ENCODE data around the gene NECTIN1. TPM values are rescaled to one million over a fixed set of nuclear protein-coding genes. Genes with fewer than 3 reads are reported as not detected.

NECTIN1 gene
- total RNA-seq, 1 experiment from 2014 or later, result 23.8 TPM

DNA sequence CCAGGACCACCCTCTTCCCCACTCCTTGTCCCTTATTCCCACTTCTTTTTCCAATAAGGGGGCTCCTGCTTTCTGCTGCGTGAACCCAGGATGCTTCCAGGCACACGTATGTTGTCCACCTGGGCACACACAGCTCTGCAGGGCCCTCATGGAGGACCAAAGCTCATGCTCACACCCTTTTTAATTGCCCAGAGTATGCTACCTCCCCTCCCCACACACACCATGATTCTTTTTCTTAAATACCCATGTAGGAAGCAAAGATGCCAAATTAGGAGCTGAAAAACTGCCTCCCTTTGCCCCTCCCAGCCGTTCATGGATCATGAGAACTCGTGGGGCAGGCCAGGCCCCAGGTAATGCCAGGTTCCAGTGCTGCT lies 5.1 kb downstream of the NECTIN1 start:
- intact Hi-C loops (cut with micrococcal nuclease), result loop anchor here (5.0 to 10.0 kb wide), 2 partner anchors 239 to 383 kb away; no protein-coding TSS in a partner anchor
- ChIA-PET CTCF (interaction anchor here (1.0 kb wide), 1 partner anchor 17 kb away, joined by 3 read pairs; no protein-coding TSS in a partner anchor), POLR2A (no interaction called here), RAD21 (ENCODE audit: low non-redundant PET in 1 of 2, low total read pairs in 2 of 2, uncharacterized antibody in 2 of 2, unreplicated experiment in 2 of 2) (no interaction called here)
- H2AFZ ChIP-seq (ENCODE audit: low read depth, low read length, poor library complexity, severe bottlenecking), result no peak overlapping the region
- TF ChIP-seq FOSL1 (IDR thresholded peaks at IDR 0.05; ENCODE audit: low read depth) (no peak), POLR2A (IDR thresholded peaks at IDR 0.05; ENCODE audit: borderline replicate concordance, extremely low read depth, insufficient read depth, insufficient read length) (no peak)
- TF ChIP-seq, protein P1, sequence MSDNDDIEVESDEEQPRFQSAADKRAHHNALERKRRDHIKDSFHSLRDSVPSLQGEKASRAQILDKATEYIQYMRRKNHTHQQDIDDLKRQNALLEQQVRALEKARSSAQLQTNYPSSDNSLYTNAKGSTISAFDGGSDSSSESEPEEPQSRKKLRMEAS (IDR thresholded peaks at IDR 0.05), result no peak
- no peaks in the 10 kb centered on the region for H3K9me3 ChIP-seq (ENCODE audit: control insufficient read depth in 1 of 2, insufficient read depth in 1 of 2, low read depth in 1 of 2, low read length in 2 of 2)
- no peaks in the 10 kb centered on the region for H3K27me3 ChIP-seq (ENCODE audit: insufficient read depth, low read length)
- H3K9ac ChIP-seq (ENCODE audit: low read length), result no peak overlapping the region
- peaks cover 15 to 32% of the 10 kb centered on the region in 2 experiments for H3K4me1 ChIP-seq (ENCODE audit: control insufficient read depth in 1 of 2, insufficient read depth in 2 of 2, low read length in 2 of 2)
- no peak overlapping the region for H3K27ac ChIP-seq (ENCODE audit: low read depth, low read length)
- ATAC-seq (no peak), DNase-seq (ENCODE audit: low read depth, low spot score) (no peak)
- no peak overlapping the region for H3K4me3 ChIP-seq (replicated peaks in 1 of 2; ENCODE audit: low read depth in 1 of 2, low read length in 2 of 2)
- H4K20me1 ChIP-seq (ENCODE audit: insufficient read depth), result no peaks in the 10 kb centered on the region
- peaks cover 67% of the 10 kb centered on the region for H3K79me2 ChIP-seq (ENCODE audit: insufficient read depth, low read length)
- no TSS peak for BruUV-seq (replicated peaks)
- H3K36me3 ChIP-seq (ENCODE audit: control insufficient read depth in 1 of 2, insufficient read depth in 2 of 2, low read length in 2 of 2), result no peaks in the 10 kb centered on the region
- H3K4me2 ChIP-seq (ENCODE audit: low read length), result no peak overlapping the region
- no peaks in the 10 kb centered on the region for H3K9me2 ChIP-seq (ENCODE audit: insufficient read depth)

DNA sequence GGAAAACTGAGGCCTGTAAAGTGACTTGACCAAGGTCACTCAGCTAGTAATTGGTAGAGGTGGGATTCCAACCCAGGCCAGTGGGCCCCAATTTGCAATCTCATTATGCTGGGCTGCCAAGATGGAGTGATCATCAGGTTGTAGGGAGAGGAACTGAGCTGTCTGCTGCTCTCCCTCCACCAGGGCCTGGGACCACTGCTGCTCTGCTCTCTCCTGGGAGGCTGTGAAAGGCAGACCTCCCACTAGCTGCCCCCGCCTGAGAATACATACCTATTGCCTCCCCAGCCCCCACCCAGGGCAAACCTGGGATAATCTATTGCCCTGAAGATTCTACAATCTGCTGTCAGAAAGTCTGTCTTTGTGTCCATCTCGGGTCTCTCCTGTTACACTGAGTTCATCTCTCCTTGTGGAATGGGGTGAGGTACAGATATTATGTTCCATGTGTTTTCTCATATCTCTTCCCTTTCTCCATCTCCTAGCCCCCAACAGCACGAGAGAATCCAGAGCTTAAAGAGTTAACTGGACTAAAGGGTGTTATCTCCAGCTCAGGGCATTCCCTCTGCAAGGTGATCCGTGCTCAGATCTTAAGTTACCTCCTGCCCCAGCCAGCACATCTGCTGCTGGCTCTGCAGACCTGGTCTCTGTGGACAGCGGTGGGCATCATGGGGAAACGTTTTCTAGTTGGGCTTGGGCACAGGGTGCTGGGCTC lies 5.6 kb downstream of the NECTIN1 start:
- Histone ChIP-seq H2AFZ (ENCODE audit: low read depth, low read length, poor library complexity, severe bottlenecking) (no peak overlapping the region), H3K4me3 (replicated peaks in 1 of 2; ENCODE audit: low read depth in 1 of 2, low read length in 2 of 2) (no peak overlapping the region), H3K4me2 (ENCODE audit: low read length) (no peak overlapping the region), H3K79me2 (ENCODE audit: insufficient read depth, low read length) (peaks cover 67% of the 10 kb centered on the region), H3K4me1 (ENCODE audit: control insufficient read depth in 1 of 2, insufficient read depth in 2 of 2, low read length in 2 of 2) (peaks cover 15 to 32% of the 10 kb centered on the region in 2 experiments), H4K20me1 (ENCODE audit: insufficient read depth) (no peaks in the 10 kb centered on the region), H3K9ac (ENCODE audit: low read length) (no peak overlapping the region), H3K9me2 (ENCODE audit: insufficient read depth) (no peaks in the 10 kb centered on the region), H3K9me3 (ENCODE audit: control insufficient read depth in 1 of 2, insufficient read depth in 1 of 2, low read depth in 1 of 2, low read length in 2 of 2) (no peaks in the 10 kb centered on the region), H3K27ac (ENCODE audit: low read depth, low read length) (no peak overlapping the region), H3K36me3 (ENCODE audit: control insufficient read depth in 1 of 2, insufficient read depth in 2 of 2, low read length in 2 of 2) (no peaks in the 10 kb centered on the region), H3K27me3 (ENCODE audit: insufficient read depth, low read length) (no peaks in the 10 kb centered on the region)
- intact Hi-C loops (cut with micrococcal nuclease), result loop anchor here (5.0 to 10.0 kb wide), 2 partner anchors 239 to 384 kb away; no protein-coding TSS in a partner anchor
- BruUV-seq (replicated peaks), result no TSS peak
- RAD21 ChIA-PET (ENCODE audit: low non-redundant PET in 1 of 2, low total read pairs in 2 of 2, uncharacterized antibody in 2 of 2, unreplicated experiment in 2 of 2), result no interaction called here
- DNase-seq (ENCODE audit: low read depth, low spot score) (no peak), ATAC-seq (no peak)
- POLR2A ChIA-PET, result interaction anchor here (0.7 kb wide), 1 partner anchor 28 kb away, joined by 3 read pairs; no protein-coding TSS in a partner anchor
- CTCF ChIA-PET, result interaction anchor here (1.0 kb wide), 1 partner anchor 17 kb away, joined by 3 read pairs; no protein-coding TSS in a partner anchor
- TF ChIP-seq, protein P1 (IDR thresholded peaks at IDR 0.05), result no peak
- TF ChIP-seq SP1 (IDR thresholded peaks at IDR 0.05; ENCODE audit: low read depth), result no peak
- TF ChIP-seq ZBTB33 (IDR thresholded peaks at IDR 0.05; ENCODE audit: extremely low read depth, insufficient replicate concordance, low read length), result no peak
- no peak for TF ChIP-seq EGR1 (IDR thresholded peaks at IDR 0.05; ENCODE audit: low read depth)

All from HCT116 (cell line).